ENCODE results near the gene CHRM5.

DNA sequence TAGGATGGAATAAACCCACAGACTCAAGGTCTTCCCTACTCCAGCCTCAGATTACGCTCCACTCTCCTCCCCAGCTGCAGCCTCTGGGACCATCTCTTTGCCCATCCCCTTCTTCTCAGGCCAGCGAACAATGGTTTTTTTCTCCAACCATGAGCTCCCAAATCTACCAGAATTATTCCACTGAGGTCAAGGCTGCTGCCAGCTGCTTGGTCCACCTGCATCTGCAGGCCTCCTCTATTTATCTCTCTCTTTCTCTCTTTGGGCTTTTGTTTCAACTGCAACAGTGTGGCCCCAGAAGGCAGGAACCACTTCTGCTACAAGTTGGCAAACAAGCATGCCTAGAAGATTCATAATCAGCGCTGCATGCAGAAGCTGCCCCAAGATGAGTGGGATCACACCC is 19.1 kb downstream of the CHRM5 start:
- TF ChIP-seq, protein P1, sequence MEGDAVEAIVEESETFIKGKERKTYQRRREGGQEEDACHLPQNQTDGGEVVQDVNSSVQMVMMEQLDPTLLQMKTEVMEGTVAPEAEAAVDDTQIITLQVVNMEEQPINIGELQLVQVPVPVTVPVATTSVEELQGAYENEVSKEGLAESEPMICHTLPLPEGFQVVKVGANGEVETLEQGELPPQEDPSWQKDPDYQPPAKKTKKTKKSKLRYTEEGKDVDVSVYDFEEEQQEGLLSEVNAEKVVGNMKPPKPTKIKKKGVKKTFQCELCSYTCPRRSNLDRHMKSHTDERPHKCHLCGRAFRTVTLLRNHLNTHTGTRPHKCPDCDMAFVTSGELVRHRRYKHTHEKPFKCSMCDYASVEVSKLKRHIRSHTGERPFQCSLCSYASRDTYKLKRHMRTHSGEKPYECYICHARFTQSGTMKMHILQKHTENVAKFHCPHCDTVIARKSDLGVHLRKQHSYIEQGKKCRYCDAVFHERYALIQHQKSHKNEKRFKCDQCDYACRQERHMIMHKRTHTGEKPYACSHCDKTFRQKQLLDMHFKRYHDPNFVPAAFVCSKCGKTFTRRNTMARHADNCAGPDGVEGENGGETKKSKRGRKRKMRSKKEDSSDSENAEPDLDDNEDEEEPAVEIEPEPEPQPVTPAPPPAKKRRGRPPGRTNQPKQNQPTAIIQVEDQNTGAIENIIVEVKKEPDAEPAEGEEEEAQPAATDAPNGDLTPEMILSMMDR (IDR thresholded peaks at IDR 0.05): no peak
- TF ChIP-seq POLR2A (IDR thresholded peaks at IDR 0.05): no peak
